DOHH2 (cell line): ENCODE data around the gene MRC2.

Experiments used
- H3F3A ChIP-seq: fragments of 200-600 bp; sonication (generic), shearing (Covaris generic); 2 replicates; pipeline ENCODE4 v1.6.0; 2016; ENCODE audit warnings: antibody characterized with exemption, mild to moderate bottlenecking; ENCODE audit not compliant: control insufficient read depth, insufficient read depth
- H3K27ac ChIP-seq: fragments of 200-600 bp; sonication (generic); 2 replicates; pipeline ENCODE4 v1.5.1; 2014; ENCODE audit warnings: low read depth, mild to moderate bottlenecking, low read length, moderate library complexity
- H3K27me3 ChIP-seq: fragments of 200-600 bp; sonication (generic); 2 replicates; pipeline ENCODE4 v1.6.1; 2014; ENCODE audit warnings: mild to moderate bottlenecking, low read length, mixed read lengths; ENCODE audit not compliant: control insufficient read depth
- H3K36me3 ChIP-seq: fragments of 200-600 bp; sonication (generic); 2 replicates; pipeline ENCODE4 v1.6.1; 2014; ENCODE audit warnings: mild to moderate bottlenecking, low read length, moderate library complexity, mixed read lengths; ENCODE audit not compliant: control insufficient read depth
- H3K4me1 ChIP-seq: fragments of 200-600 bp; sonication (generic); 2 replicates; pipeline ENCODE4 v1.6.1; 2014; ENCODE audit warnings: mild to moderate bottlenecking, low read length, mixed read lengths; ENCODE audit not compliant: control insufficient read depth
- H3K4me2 ChIP-seq: fragments of 200-600 bp; sonication (generic); 2 replicates; pipeline ENCODE4 v1.6.0; 2014; ENCODE audit warnings: mild to moderate bottlenecking, low read length, moderate library complexity
- H3K4me3 ChIP-seq: fragments of 200-600 bp; sonication (generic); 2 replicates; pipeline ENCODE4 v1.5.1; 2014; ENCODE audit warnings: mild to moderate bottlenecking, low read length, mixed read lengths
- H3K79me2 ChIP-seq: fragments of 200-600 bp; sonication (generic); 2 replicates; pipeline ENCODE4 v1.6.1; 2014; ENCODE audit warnings: mild to moderate bottlenecking, low read length, mixed read lengths; ENCODE audit not compliant: control insufficient read depth
- H3K9me2 ChIP-seq: fragments of 200-600 bp; sonication (generic); replicated peaks from 2 replicates; pipeline ENCODE4 v1.6.1; 2014; ENCODE audit warnings: mild to moderate bottlenecking, low read length, mixed read lengths; ENCODE audit not compliant: control insufficient read depth
- H3K9me3 ChIP-seq: fragments of 200-600 bp; sonication (generic); 2 replicates; pipeline ENCODE4 v1.6.1; 2014; ENCODE audit warnings: antibody characterized with exemption, low read length, mixed read lengths; ENCODE audit not compliant: control insufficient read depth, insufficient read depth
- H4K20me1 ChIP-seq: fragments of 200-600 bp; sonication (generic); 2 replicates; pipeline ENCODE4 v1.6.0; 2014; ENCODE audit warnings: low read depth, mild to moderate bottlenecking, antibody characterized with exemption, low read length, moderate library complexity; ENCODE audit not compliant: control insufficient read depth, insufficient read depth
- CTCF ChIP-seq: fragments of 200-600 bp; sonication (generic); IDR thresholded peaks from one replicate; pipeline ENCODE4 v1.5.1; 2014; ENCODE audit warnings: antibody characterized with exemption, mild to moderate bottlenecking, low read depth, low read length; ENCODE audit not compliant: poor library complexity, severe bottlenecking
- EZH2phosphoT487 ChIP-seq: fragments of 200-600 bp; sonication (generic); IDR thresholded peaks from 2 replicates; pipeline ENCODE4 v1.6.1; 2017; ENCODE audit warnings: borderline replicate concordance, mild to moderate bottlenecking, antibody characterized with exemption, low read length, moderate library complexity, mixed read lengths

Gene MRC2

GRCh38 chr17:62701706-62702085 lies 74.2 kb downstream of the MRC2 start:
- TF ChIP-seq CTCF, result no peak
- TF ChIP-seq EZH2phosphoT487, result no peak
- H3K4me3 ChIP-seq, result no peak overlapping the region
- H3K4me1 ChIP-seq, result 0 out of 2 replicates have a peak, but pooled peaks cover 5% of the 10 kb centered on the region
- peaks cover 17% of the 10 kb centered on the region for H3K27me3 ChIP-seq
- no peak overlapping the region for H3K4me2 ChIP-seq
- no peaks in the 10 kb centered on the region for H3K36me3 ChIP-seq
- no peaks in the 10 kb centered on the region for H3K9me3 ChIP-seq
- no peaks in the 10 kb centered on the region for H3K9me2 ChIP-seq
- no peaks in the 10 kb centered on the region for H4K20me1 ChIP-seq
- no peak overlapping the region for H3K27ac ChIP-seq
- no peaks in the 10 kb centered on the region for H3F3A ChIP-seq
- H3K79me2 ChIP-seq, result no peaks in the 10 kb centered on the region

- no peaks in the 10 kb centered on the region for H3K36me3 ChIP-seq
- H3K79me2 ChIP-seq, result no peaks in the 10 kb centered on the region
- TF ChIP-seq EZH2phosphoT487 (no peak), CTCF (no peak)
- no peak overlapping the region for H3K4me2 ChIP-seq
- H3K27me3 ChIP-seq, result peaks cover 17% of the 10 kb centered on the region
- H3K4me3 ChIP-seq, result no peak overlapping the region
- H3F3A ChIP-seq, result no peaks in the 10 kb centered on the region
- H3K9me3 ChIP-seq, result no peaks in the 10 kb centered on the region
- H3K4me1 ChIP-seq, result 0 out of 2 replicates have a peak, but pooled peaks cover 5% of the 10 kb centered on the region
- no peak overlapping the region for H3K27ac ChIP-seq
- H4K20me1 ChIP-seq, result no peaks in the 10 kb centered on the region
- H3K9me2 ChIP-seq, result no peaks in the 10 kb centered on the region
These were observed 75.3 kb downstream of the MRC2 start for GRCh38 chr17:62702746-62703260.

GRCh38 chr17:62703261-62703775 lies 75.8 kb downstream of the MRC2 start:
- Histone ChIP-seq H3K79me2 (no peaks in the 10 kb centered on the region), H3K27ac (no peak overlapping the region), H3K27me3 (peaks cover 17% of the 10 kb centered on the region), H3K9me2 (no peaks in the 10 kb centered on the region), H3K4me2 (peak overlapping the region; percentile 62), H4K20me1 (no peaks in the 10 kb centered on the region), H3K4me1 (0 out of 2 replicates have a peak, but pooled peaks cover 5% of the 10 kb centered on the region), H3F3A (no peaks in the 10 kb centered on the region), H3K4me3 (peak overlapping the region; percentile 53), H3K36me3 (no peaks in the 10 kb centered on the region), H3K9me3 (no peaks in the 10 kb centered on the region)
- no peak for TF ChIP-seq CTCF
- no peak for TF ChIP-seq EZH2phosphoT487
